PC-3 (cell line): Measurements from ENCODE around the gene SLC22A2. TPM values are rescaled to one million over a fixed set of nuclear protein-coding genes. Genes with fewer than 3 reads are reported as not detected.
A peak's percentile ranks its signal among the peaks of the same experiment; 100 is the strongest.

Source experiments
- ATAC-seq: fragments of 200-7000 bp; cut with Tn5 transposase; 2 replicates; pipeline ENCODE4 v1.9.1; 2020; ENCODE audit warnings: mild to moderate bottlenecking, moderate library complexity
- BruUV-seq: library from RNA; stranded (reverse); fragments of 400-500 nt; replicated peaks from 2 replicates; lab custom pipeline; 2021; lab: Mats Ljungman, UMichigan
- CTCF ChIA-PET: fragments of 300-600 bp; sonication (Branson Sonifier 250); formaldehyde crosslinking; loops from one replicate; lab custom pipeline; 2022; ENCODE audit warnings: antibody characterized with exemption; lab: Charles Lee
- POLR2A ChIA-PET: fragments of 300-600 bp; sonication (Branson Sonifier 250); formaldehyde crosslinking; loops from one replicate; lab custom pipeline; 2022; ENCODE audit warnings: antibody characterized with exemption; ENCODE audit not compliant: unreplicated experiment; lab: Charles Lee
- DNase-seq: peaks from one replicate; pipeline ENCODE4 v3.0.0-alpha.2; 2015
- H2AFZ ChIP-seq: fragments of 300-600 bp; sonication (generic); 2 replicates; pipeline ENCODE4 v1.6.0; 2016; ENCODE audit warnings: antibody characterized with exemption, low read length
- H3F3A ChIP-seq: fragments of 300-600 bp; sonication (generic); one replicate; pipeline ENCODE4 v1.6.0; 2017; ENCODE audit warnings: antibody characterized with exemption, low read length, control low read depth, mild to moderate bottlenecking; ENCODE audit not compliant: unreplicated experiment
- H3K27ac ChIP-seq: fragments of 300-600 bp; sonication (generic); 2 replicates; pipeline ENCODE4 v1.5.1; 2016; ENCODE audit warnings: mild to moderate bottlenecking, low read length
- H3K27me3 ChIP-seq: fragments of 300-600 bp; sonication (generic); 2 replicates; pipeline ENCODE4 v1.6.1; 2016; ENCODE audit warnings: low read length, mixed read lengths
- H3K36me3 ChIP-seq: fragments of 300-600 bp; sonication (generic); 2 replicates; pipeline ENCODE4 v1.6.1; 2016; ENCODE audit warnings: low read depth, mixed run types, low read length, mixed read lengths
- H3K4me1 ChIP-seq: fragments of 300-600 bp; sonication (generic); 2 replicates; pipeline ENCODE4 v1.5.1; 2016; ENCODE audit warnings: low read length; ENCODE audit not compliant: insufficient read depth
- H3K4me2 ChIP-seq: fragments of 300-600 bp; sonication (generic); 2 replicates; pipeline ENCODE4 v1.6.0; 2016; ENCODE audit warnings: low read length
- H3K4me3 ChIP-seq: fragments of 300-600 bp; sonication (generic); 2 replicates; pipeline ENCODE4 v1.5.1; 2016; ENCODE audit warnings: mild to moderate bottlenecking, low read length, mixed read lengths
- H3K79me2 ChIP-seq: fragments of 300-600 bp; sonication (generic); 2 replicates; pipeline ENCODE4 v1.6.1; 2017; ENCODE audit warnings: low read length, mixed read lengths
- H3K9ac ChIP-seq: fragments of 300-600 bp; sonication (generic); 2 replicates; pipeline ENCODE4 v1.6.0; 2016; ENCODE audit warnings: mild to moderate bottlenecking, low read length
- H3K9me2 ChIP-seq: fragments of 300-600 bp; sonication (generic); replicated peaks from 2 replicates; pipeline ENCODE4 v1.6.1; 2016; ENCODE audit warnings: mixed run types, low read length, mixed read lengths
- H3K9me3 ChIP-seq: fragments of 300-600 bp; sonication (generic); 2 replicates; pipeline ENCODE4 v1.6.1; 2016; ENCODE audit warnings: low read length, mixed read lengths
- H4K20me1 ChIP-seq: fragments of 300-600 bp; sonication (generic); 2 replicates; pipeline ENCODE4 v1.6.1; 2016; ENCODE audit warnings: low read length, mixed read lengths
- CTCF ChIP-seq: fragments of 300-600 bp; sonication (generic); conservative IDR thresholded peaks from 2 replicates; pipeline ENCODE4 v1.5.1; 2017; ENCODE audit warnings: antibody characterized with exemption, low read depth, mild to moderate bottlenecking, low read length
- EZH2 ChIP-seq: fragments of 300-600 bp; sonication (generic); IDR thresholded peaks from one replicate; pipeline ENCODE4 v1.6.1; 2017; ENCODE audit warnings: antibody characterized with exemption, mild to moderate bottlenecking, low read length; ENCODE audit not compliant: unreplicated experiment
- EZH2phosphoT487 ChIP-seq: fragments of 300-600 bp; sonication (generic); IDR thresholded peaks from 2 replicates; pipeline ENCODE4 v1.6.1; 2018; ENCODE audit warnings: mild to moderate bottlenecking, antibody characterized with exemption, low read length, borderline replicate concordance
- intact Hi-C: fragments of 100-400 bp; cut with micrococcal nuclease; formaldehyde crosslinking; loops from 2 replicates; pipeline ENCODE4 v1.9.0; 2023
- total RNA-seq: library from RNA; depleted of rRNA; stranded (reverse); fragments of >200 nt; gene quantifications from 2 replicates; pipeline ENCODE4 v1.2.3, GENCODE V29; 2014

The SLC22A2 gene
- total RNA-seq, 1 experiment from 2014 or later = not detected

DNA sequence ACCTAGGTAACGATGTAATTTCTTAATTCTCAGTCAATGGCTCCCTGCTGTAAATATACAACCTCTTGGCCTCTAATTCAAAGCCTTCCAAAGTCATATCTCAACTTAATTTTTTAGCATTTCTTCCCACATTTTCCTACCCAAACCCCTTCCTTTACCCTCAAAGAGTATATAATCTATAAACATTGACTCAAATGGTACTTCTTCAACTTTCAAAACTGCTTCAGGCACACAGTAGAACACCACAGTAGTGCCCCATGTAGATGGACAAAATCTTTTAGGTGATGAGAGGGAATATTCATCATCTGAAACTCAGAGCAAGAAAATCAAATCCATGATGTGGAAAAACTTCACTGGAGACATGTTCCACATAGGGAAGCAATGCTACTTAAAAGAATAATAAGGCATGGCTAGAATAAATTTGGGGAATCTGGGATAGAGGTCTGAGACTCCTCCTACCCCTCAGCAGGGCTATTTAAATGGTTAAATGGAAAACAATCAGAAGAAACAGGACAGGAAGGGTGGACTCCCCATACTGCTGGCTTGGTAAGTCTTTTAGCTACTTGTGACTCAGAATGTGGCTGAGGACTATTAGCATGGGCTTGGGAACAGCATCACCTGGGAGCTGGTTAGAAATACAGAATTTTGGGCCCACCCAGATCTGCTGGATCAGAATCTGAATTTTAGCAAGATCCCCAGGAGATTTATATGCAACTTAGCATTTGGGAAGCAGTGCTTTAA is 6.4 kb downstream of the SLC22A2 start:
- peaks cover 31% of the 10 kb centered on the region for H3K4me1 ChIP-seq
- H3K9me2 ChIP-seq = no peaks in the 10 kb centered on the region
- POLR2A ChIA-PET = no interaction called here
- H2AFZ ChIP-seq = no peak overlapping the region
- H3K9me3 ChIP-seq = no peaks in the 10 kb centered on the region
- TF ChIP-seq EZH2phosphoT487 (no peak), EZH2 (no peak), CTCF (no peak)
- no peak overlapping the region for H3K27ac ChIP-seq
- DNase-seq (no peak), ATAC-seq (no peak)
- intact Hi-C loops = no loop called here
- H3K79me2 ChIP-seq = no peaks in the 10 kb centered on the region
- H3K4me2 ChIP-seq = no peak overlapping the region
- CTCF ChIA-PET = no interaction called here
- H3K36me3 ChIP-seq = no peaks in the 10 kb centered on the region
- H3F3A ChIP-seq = no peaks in the 10 kb centered on the region
- no TSS peak for BruUV-seq
- H3K27me3 ChIP-seq = no peaks in the 10 kb centered on the region
- H4K20me1 ChIP-seq = no peaks in the 10 kb centered on the region
- no peak overlapping the region for H3K9ac ChIP-seq
- no peak overlapping the region for H3K4me3 ChIP-seq

- Histone ChIP-seq H3K27me3 (no peaks in the 10 kb centered on the region), H3K9ac (no peak overlapping the region), H3K4me2 (no peak overlapping the region), H3K9me3 (no peaks in the 10 kb centered on the region), H3K79me2 (no peaks in the 10 kb centered on the region), H4K20me1 (no peaks in the 10 kb centered on the region), H3K9me2 (no peaks in the 10 kb centered on the region), H3K36me3 (no peaks in the 10 kb centered on the region), H2AFZ (no peak overlapping the region; the same call in 1 of the 2 replicates), H3F3A (no peaks in the 10 kb centered on the region), H3K27ac (peak overlapping the region; percentile 34; the same call in 1 of the 2 replicates), H3K4me3 (no peak overlapping the region), H3K4me1 (peaks cover 15% of the 10 kb centered on the region)
- ChIA-PET POLR2A (no interaction called here), CTCF (no interaction called here)
- intact Hi-C loops = no loop called here
- ATAC-seq (no peak), DNase-seq (peak; percentile 39)
- no TSS peak for BruUV-seq
- TF ChIP-seq CTCF = no peak
- TF ChIP-seq EZH2phosphoT487 = no peak
- no peak for TF ChIP-seq EZH2
These were observed 8.9 kb downstream of the SLC22A2 start for GRCh38 chr6:160249671-160250070.

DNA sequence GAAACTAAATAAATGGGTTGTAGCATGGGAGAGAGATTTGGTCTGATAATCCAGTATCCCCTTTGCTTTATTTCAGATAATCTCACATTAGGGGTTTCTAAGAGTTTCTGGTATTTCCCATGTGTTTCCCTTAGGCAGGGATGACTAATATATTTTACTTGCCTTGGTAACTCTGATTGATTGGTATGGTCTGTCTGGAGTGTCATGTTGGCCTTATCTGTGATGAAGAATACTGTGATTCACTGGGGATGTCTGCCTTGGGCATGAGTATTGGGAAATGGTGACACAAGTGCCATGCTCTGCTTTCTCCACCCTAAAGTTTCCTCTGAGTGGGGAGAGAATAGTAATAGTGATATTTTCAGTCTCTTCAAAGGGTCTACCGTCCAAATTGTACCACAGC is 10.1 kb downstream of the SLC22A2 start:
- Histone ChIP-seq H3K79me2 (no peaks in the 10 kb centered on the region), H3F3A (no peaks in the 10 kb centered on the region), H3K36me3 (no peaks in the 10 kb centered on the region), H3K9ac (no peak overlapping the region), H3K9me2 (no peaks in the 10 kb centered on the region), H3K27ac (peak overlapping the region; percentile 40), H3K27me3 (no peaks in the 10 kb centered on the region), H2AFZ (no peak overlapping the region; the same call in 1 of the 2 replicates), H3K9me3 (no peaks in the 10 kb centered on the region), H3K4me3 (no peak overlapping the region), H3K4me1 (peaks cover 11% of the 10 kb centered on the region), H4K20me1 (no peaks in the 10 kb centered on the region), H3K4me2 (no peak overlapping the region)
- intact Hi-C loops = no loop called here
- no peak for TF ChIP-seq CTCF
- DNase-seq (peak; percentile 57), ATAC-seq (peak; percentile 31; the same call in 1 of the 2 replicates)
- CTCF ChIA-PET = no interaction called here
- POLR2A ChIA-PET = no interaction called here
- no TSS peak for BruUV-seq
